ENCODE results near the gene TNS4.
A peak's percentile ranks its signal among the peaks of the same experiment; 100 is the strongest.

The TNS4 gene

DNA sequence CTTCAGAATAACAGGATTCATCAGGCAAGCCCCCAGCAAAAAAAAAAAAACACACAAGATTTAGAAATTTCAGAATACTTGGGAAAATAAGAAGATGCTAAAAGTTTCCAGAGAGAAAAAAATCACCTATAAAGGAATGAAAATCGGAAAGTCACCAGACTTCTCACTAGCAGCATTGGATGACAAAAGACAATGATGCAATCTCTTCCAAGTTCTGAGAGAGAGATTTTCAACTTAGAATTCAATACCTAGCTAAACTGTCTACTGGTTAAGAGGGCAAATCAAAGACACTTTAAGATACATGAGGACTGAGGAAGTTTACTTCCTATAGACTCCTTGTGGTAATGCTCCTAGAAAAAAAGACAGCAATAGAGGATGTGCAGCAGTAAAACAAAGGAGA, 23.9 kb upstream of the TNS4 start:
- H3K27ac ChIP-seq (ENCODE audit: low read length) = no peak overlapping the region
- no peak for TF ChIP-seq EZH2 (IDR thresholded peaks at IDR 0.05; ENCODE audit: borderline replicate concordance, low read depth, low read length, severe bottlenecking)
- TF ChIP-seq, protein P1, sequence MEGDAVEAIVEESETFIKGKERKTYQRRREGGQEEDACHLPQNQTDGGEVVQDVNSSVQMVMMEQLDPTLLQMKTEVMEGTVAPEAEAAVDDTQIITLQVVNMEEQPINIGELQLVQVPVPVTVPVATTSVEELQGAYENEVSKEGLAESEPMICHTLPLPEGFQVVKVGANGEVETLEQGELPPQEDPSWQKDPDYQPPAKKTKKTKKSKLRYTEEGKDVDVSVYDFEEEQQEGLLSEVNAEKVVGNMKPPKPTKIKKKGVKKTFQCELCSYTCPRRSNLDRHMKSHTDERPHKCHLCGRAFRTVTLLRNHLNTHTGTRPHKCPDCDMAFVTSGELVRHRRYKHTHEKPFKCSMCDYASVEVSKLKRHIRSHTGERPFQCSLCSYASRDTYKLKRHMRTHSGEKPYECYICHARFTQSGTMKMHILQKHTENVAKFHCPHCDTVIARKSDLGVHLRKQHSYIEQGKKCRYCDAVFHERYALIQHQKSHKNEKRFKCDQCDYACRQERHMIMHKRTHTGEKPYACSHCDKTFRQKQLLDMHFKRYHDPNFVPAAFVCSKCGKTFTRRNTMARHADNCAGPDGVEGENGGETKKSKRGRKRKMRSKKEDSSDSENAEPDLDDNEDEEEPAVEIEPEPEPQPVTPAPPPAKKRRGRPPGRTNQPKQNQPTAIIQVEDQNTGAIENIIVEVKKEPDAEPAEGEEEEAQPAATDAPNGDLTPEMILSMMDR (IDR thresholded peaks at IDR 0.05; ENCODE audit: borderline replicate concordance, extremely low read depth, low read length, poor library complexity, severe bottlenecking) = no peak
- H3K9ac ChIP-seq (ENCODE audit: low read depth, low read length) = no peak overlapping the region
- no peaks in the 10 kb centered on the region for H3K27me3 ChIP-seq (ENCODE audit: insufficient read depth, low read length, poor library complexity)
- no peak overlapping the region for H3K4me3 ChIP-seq (ENCODE audit: low read depth in 1 of 2, low read length in 2 of 2)
- H3K4me1 ChIP-seq (ENCODE audit: insufficient read depth, low read length) = peaks cover 19% of the 10 kb centered on the region; the same call in 1 of the 2 replicates
- H3K4me2 ChIP-seq (ENCODE audit: insufficient read depth, low read length) = no peak overlapping the region
- H3K9me3 ChIP-seq (ENCODE audit: insufficient read depth, low read length, severe bottlenecking) = peaks cover 16% of the 10 kb centered on the region
- no peaks in the 10 kb centered on the region for H4K20me1 ChIP-seq (ENCODE audit: insufficient read depth, low read length)
- no peak overlapping the region for H2AFZ ChIP-seq (ENCODE audit: low read depth, low read length)
- H3K79me2 ChIP-seq (ENCODE audit: insufficient read depth, low read length) = no peaks in the 10 kb centered on the region
- H3K36me3 ChIP-seq (ENCODE audit: insufficient read depth, low read length) = no peaks in the 10 kb centered on the region
- no peak for DNase-seq
- no peak for ATAC-seq (ENCODE audit: insufficient read depth, low read depth)

DNA sequence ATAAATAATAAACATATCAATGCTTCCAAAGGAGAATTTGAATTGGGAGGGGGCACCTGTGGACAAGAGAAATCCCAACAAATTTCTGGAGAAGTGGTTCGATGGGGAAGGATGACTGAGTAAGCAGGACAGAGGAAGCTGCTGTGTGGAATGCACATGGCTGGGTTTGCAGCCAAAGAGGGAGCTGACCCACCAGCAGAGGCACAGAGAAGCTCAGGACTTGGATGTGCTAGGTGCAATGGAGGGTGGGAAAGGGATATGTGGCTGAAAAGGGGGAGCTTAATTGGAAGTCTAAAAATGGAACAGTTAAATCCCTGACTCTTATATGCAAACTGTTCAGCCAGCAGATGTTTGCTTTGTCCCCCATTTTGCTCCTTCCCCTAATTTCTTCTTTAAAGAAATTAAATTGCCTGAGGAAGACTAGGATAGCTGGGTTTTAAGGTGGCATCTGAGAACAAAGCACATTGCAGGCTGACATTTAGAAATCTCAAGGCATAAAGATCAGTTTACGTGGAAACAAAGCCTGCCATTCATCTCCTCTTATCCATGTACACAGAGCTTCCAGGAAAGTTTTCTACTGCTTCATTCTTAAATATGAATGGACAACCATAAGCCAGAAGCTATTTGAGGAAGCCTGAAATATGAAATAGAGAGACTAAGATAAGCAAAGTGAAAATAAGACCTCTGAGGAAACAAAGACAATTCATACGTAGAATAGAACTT, 23.0 kb upstream of the TNS4 start:
- Histone ChIP-seq H3K27me3 (ENCODE audit: insufficient read depth, low read length, poor library complexity) (no peaks in the 10 kb centered on the region), H3K79me2 (ENCODE audit: insufficient read depth, low read length) (no peaks in the 10 kb centered on the region), H3K4me1 (ENCODE audit: insufficient read depth, low read length) (peaks cover 25% of the 10 kb centered on the region), H3K27ac (ENCODE audit: low read length) (no peak overlapping the region), H3K9ac (ENCODE audit: low read depth, low read length) (no peak overlapping the region), H3K4me2 (ENCODE audit: insufficient read depth, low read length) (no peak overlapping the region), H3K9me3 (ENCODE audit: insufficient read depth, low read length, severe bottlenecking) (peaks cover 16% of the 10 kb centered on the region), H4K20me1 (ENCODE audit: insufficient read depth, low read length) (no peaks in the 10 kb centered on the region), H2AFZ (ENCODE audit: low read depth, low read length) (no peak overlapping the region), H3K36me3 (ENCODE audit: insufficient read depth, low read length) (no peaks in the 10 kb centered on the region), H3K4me3 (ENCODE audit: low read depth in 1 of 2, low read length in 2 of 2) (no peak overlapping the region)
- ATAC-seq (ENCODE audit: insufficient read depth, low read depth) (no peak), DNase-seq (no peak)
- TF ChIP-seq EZH2 (IDR thresholded peaks at IDR 0.05; ENCODE audit: borderline replicate concordance, low read depth, low read length, severe bottlenecking) = no peak
- TF ChIP-seq, protein P1 (IDR thresholded peaks at IDR 0.05; ENCODE audit: borderline replicate concordance, extremely low read depth, low read length, poor library complexity, severe bottlenecking) = no peak

DNA sequence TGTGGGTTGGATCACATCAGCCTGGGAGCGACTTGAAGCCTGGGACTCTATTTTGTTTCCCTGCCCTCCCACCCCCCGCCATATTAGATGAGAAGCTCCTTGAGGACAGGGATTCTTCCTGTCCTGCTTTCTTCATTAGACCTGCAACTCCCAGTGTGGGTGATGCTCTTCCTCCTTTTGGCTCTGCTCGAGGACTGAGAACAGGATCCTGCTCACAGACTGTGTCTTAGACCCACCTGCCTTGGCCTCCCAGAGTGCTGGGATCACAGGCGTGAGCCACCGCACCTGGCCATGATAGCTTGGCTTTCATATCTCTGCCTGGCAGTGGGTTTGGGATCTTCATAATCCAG, 21.5 kb upstream of the TNS4 start:
- TF ChIP-seq EZH2 (IDR thresholded peaks at IDR 0.05; ENCODE audit: borderline replicate concordance, low read depth, low read length, severe bottlenecking) = no peak
- TF ChIP-seq, protein P1 (IDR thresholded peaks at IDR 0.05; ENCODE audit: borderline replicate concordance, extremely low read depth, low read length, poor library complexity, severe bottlenecking) = no peak
- Histone ChIP-seq H3K4me1 (ENCODE audit: insufficient read depth, low read length) (peaks cover 39% of the 10 kb centered on the region), H3K27me3 (ENCODE audit: insufficient read depth, low read length, poor library complexity) (no peaks in the 10 kb centered on the region), H3K36me3 (ENCODE audit: insufficient read depth, low read length) (no peaks in the 10 kb centered on the region), H3K9ac (ENCODE audit: low read depth, low read length) (no peak overlapping the region), H3K4me2 (ENCODE audit: insufficient read depth, low read length) (no peak overlapping the region), H3K27ac (ENCODE audit: low read length) (peak overlapping the region; percentile 12; the same call in 1 of the 2 replicates), H3K4me3 (ENCODE audit: low read depth in 1 of 2, low read length in 2 of 2) (no peak overlapping the region), H4K20me1 (ENCODE audit: insufficient read depth, low read length) (no peaks in the 10 kb centered on the region), H3K79me2 (ENCODE audit: insufficient read depth, low read length) (0 out of 2 replicates have a peak, but pooled peaks cover 1% of the 10 kb centered on the region), H2AFZ (ENCODE audit: low read depth, low read length) (no peak overlapping the region), H3K9me3 (ENCODE audit: insufficient read depth, low read length, severe bottlenecking) (peaks cover 16% of the 10 kb centered on the region)
- DNase-seq (no peak), ATAC-seq (ENCODE audit: insufficient read depth, low read depth) (no peak)

All from DND-41 (cell line).